GM19023 (cell line): ENCODE results near the gene DDX5.

Experiments used
- ATAC-seq: cut with Tn5 transposase; IDR thresholded peaks from one replicate; pipeline ENCODE4 v1.9.1; 2021; ENCODE audit warnings: mild to moderate bottlenecking, moderate library complexity; ENCODE audit not compliant: unreplicated experiment

The DDX5 gene

GRCh38 chr17:64448665-64449512 is 57.2 kb downstream of the DDX5 start, which contains the start of gene MILR1:
Gene MILR1 (plus strand): TSS chr17:64449115. CDS start chr17:64449169, 54 bp downstream.
- no peak for ATAC-seq
